ENCODE measurements around the gene ADCY2.

DNA sequence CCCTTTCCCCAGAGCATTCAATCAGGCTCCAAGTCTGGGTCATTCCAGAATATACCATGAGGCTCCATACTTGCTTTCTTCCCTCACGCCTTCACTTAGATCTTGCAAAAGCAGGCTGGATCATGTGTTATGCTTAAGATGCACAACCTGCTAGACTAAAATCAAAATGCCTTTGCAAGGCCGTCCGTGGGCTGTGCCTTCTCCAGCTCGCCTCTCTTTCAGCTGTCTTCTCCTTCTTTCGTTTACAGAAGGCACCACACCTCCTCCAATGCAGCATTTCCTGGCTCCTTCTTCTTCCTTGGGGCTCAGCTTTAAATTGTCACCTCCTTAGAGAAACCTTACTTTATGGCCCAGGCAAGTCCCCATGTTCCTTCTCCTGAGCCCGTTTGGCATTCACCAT is 150.6 kb downstream of the ADCY2 start:
- TF ChIP-seq POLR2A (IDR thresholded peaks at IDR 0.05; ENCODE audit: low read depth, low read length) (no peak), POLR2AphosphoS5 (IDR thresholded peaks at IDR 0.05; ENCODE audit: low read depth, low read length) (no peak)

Data from GM12892 (cell line).